MCF 10A (cell line): ENCODE measurements around the gene INPP5D. TPM values are rescaled to one million over a fixed set of nuclear protein-coding genes. Genes with fewer than 3 reads are reported as not detected.

Experiments
- BruUV-seq: library from RNA; stranded (reverse); fragments of 400-500 nt; replicated peaks from 2 replicates; lab custom pipeline; 2021; lab: Mats Ljungman, UMichigan
- CTCF ChIA-PET: fragments of 300-600 bp; sonication (Branson Sonifier 250); formaldehyde crosslinking; extraction: SDS; loops from one replicate; lab custom pipeline; 2021; ENCODE audit warnings: antibody characterized with exemption, inconsistent platforms; lab: Yijun Ruan, JAX
- POLR2A ChIA-PET: fragments of 300-600, 350-650 bp; sonication (Branson Sonifier 250); formaldehyde crosslinking; extraction: SDS; loops from one replicate; lab custom pipeline; 2020; ENCODE audit warnings: antibody characterized with exemption, inconsistent platforms; lab: Yijun Ruan, JAX
- DNase-seq: peaks from one replicate; pipeline ENCODE4 v3.0.0-alpha.2; 2018; ENCODE audit not compliant: unreplicated experiment
- H3K27ac Mint-ChIP-seq: one replicate; pipeline ENCODE4 v1.8.0; 2022; ENCODE audit warnings: mild to moderate bottlenecking, low read depth, mixed read lengths; ENCODE audit not compliant: unreplicated experiment
- H3K27me3 Mint-ChIP-seq: one replicate; pipeline ENCODE4 v1.8.0; 2022; ENCODE audit warnings: mixed read lengths; ENCODE audit not compliant: insufficient read depth, unreplicated experiment
- H3K36me3 Mint-ChIP-seq: one replicate; pipeline ENCODE4 v1.8.0; 2022; ENCODE audit warnings: mild to moderate bottlenecking, moderate library complexity, mixed read lengths; ENCODE audit not compliant: insufficient read depth, unreplicated experiment
- H3K4me1 Mint-ChIP-seq: one replicate; pipeline ENCODE4 v1.8.0; 2022; ENCODE audit warnings: mixed read lengths; ENCODE audit not compliant: insufficient read depth, unreplicated experiment
- H3K4me3 Mint-ChIP-seq: one replicate; pipeline ENCODE4 v1.8.0; 2022; ENCODE audit warnings: mild to moderate bottlenecking, moderate library complexity, mixed read lengths; ENCODE audit not compliant: unreplicated experiment
- H3K9me3 Mint-ChIP-seq: one replicate; pipeline ENCODE4 v1.8.0; 2022; ENCODE audit warnings: mixed read lengths; ENCODE audit not compliant: unreplicated experiment
- CTCF ChIP-seq: fragments of 200-600 bp; IDR thresholded peaks from one replicate; pipeline ENCODE4 v1.8.0; 2022; ENCODE audit warnings: antibody characterized with exemption, mild to moderate bottlenecking; ENCODE audit not compliant: unreplicated experiment
- intact Hi-C: fragments of 100-400 bp; cut with micrococcal nuclease; formaldehyde crosslinking; loops from 2 replicates; pipeline ENCODE4 v1.14.1; 2022
- total RNA-seq: library from RNA; stranded (reverse); gene quantifications from 2 replicates; pipeline ENCODE4 v1.2.3, GENCODE V29; 2022

The INPP5D gene
- total RNA-seq, 1 experiment from 2014 or later, result 64.9 TPM

DNA sequence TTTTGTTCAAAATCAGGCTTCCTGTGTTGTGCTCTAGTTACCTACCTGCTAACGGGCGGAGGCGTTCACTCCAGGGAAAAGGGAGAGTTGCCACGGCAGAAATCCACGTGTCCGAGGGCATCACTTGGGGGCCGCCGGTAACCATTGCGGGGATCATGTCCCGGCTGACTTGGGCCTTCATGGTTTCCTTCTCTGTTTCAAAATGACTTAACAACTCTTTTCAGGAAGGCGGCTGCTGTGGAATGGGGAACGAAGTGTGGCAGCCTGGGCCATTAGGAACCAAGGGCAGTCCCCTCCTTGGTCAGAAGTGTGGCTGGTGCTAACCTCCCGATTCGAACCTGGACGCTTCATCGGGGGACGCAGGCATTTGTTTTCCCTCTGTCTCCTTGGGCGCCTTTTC is 56.8 kb downstream of the INPP5D start:
- Mint-ChIP-seq H3K9me3 (no peaks in the 10 kb centered on the region), H3K4me3 (no peak overlapping the region), H3K27ac (no peak overlapping the region), H3K36me3 (no peaks in the 10 kb centered on the region), H3K27me3 (no peaks in the 10 kb centered on the region), H3K4me1 (no peaks in the 10 kb centered on the region)
- POLR2A ChIA-PET, result no interaction called here
- BruUV-seq, result no TSS peak
- DNase-seq, result no peak
- intact Hi-C loops, result no loop called here
- CTCF ChIA-PET, result interaction anchor here (0.7 kb wide), 1 partner anchor 1385 kb away, joined by 3 read pairs; no protein-coding TSS in a partner anchor
- TF ChIP-seq CTCF, result no peak

- H3K4me1 Mint-ChIP-seq, result no peaks in the 10 kb centered on the region
- CTCF ChIA-PET, result no interaction called here
- H3K27ac Mint-ChIP-seq, result no peak overlapping the region
- H3K27me3 Mint-ChIP-seq, result no peaks in the 10 kb centered on the region
- BruUV-seq, result no TSS peak
- no peaks in the 10 kb centered on the region for H3K36me3 Mint-ChIP-seq
- POLR2A ChIA-PET, result no interaction called here
- H3K4me3 Mint-ChIP-seq, result no peak overlapping the region
- DNase-seq, result no peak
- H3K9me3 Mint-ChIP-seq, result no peaks in the 10 kb centered on the region
- intact Hi-C loops, result no loop called here
- no peak for TF ChIP-seq CTCF
Observed at GRCh38 chr2:233117351-233117750, 57.2 kb downstream of the INPP5D start.

DNA sequence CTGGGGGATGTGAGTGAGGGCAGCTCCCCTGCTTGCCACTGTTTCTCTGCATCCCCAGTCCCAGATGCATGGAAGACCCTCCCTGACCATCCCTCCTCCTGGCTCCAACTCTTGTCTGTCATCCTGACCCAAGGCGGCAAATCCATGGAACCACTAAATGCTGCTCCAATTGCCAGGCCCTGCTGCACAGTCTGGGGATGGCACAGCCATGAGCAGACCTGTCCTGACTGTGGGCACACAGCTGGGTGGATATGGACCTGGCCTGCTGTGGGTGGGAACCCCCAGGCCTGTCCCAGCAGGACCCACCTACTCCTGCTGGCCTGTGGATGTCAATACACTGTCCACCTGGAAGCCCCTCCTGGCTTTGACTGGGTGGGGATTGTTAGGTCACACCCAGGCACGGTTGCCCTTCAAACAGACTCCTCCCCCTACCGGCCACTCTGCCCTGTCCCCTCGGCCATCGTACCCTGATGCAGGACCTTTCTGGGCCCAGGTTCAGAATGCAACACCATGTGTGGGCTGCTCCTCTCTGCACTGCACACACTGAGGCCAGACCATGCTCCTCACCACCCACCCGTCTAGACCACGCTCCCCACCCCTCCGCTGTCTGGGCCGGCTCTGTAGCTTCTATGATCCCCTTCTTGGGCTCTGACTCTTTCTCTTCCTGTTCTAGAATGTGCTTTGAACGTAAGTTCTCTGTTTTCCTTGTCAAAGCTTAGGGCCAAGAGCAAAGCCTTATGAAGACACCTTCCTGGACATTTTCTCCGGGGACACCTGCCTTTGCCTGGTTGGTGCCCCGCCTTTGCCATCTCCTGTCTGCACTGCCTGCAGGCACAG is 57.9 kb downstream of the INPP5D start:
- no TSS peak for BruUV-seq
- intact Hi-C loops, result no loop called here
- no peak for DNase-seq
- Mint-ChIP-seq H3K36me3 (no peaks in the 10 kb centered on the region), H3K4me3 (no peak overlapping the region), H3K9me3 (no peaks in the 10 kb centered on the region), H3K4me1 (no peaks in the 10 kb centered on the region), H3K27ac (no peak overlapping the region), H3K27me3 (no peaks in the 10 kb centered on the region)
- TF ChIP-seq CTCF, result no peak
- CTCF ChIA-PET, result interaction anchor here (0.7 kb wide), 1 partner anchor 286 kb away, joined by 3 read pairs; no protein-coding TSS in a partner anchor
- POLR2A ChIA-PET, result no interaction called here

DNA sequence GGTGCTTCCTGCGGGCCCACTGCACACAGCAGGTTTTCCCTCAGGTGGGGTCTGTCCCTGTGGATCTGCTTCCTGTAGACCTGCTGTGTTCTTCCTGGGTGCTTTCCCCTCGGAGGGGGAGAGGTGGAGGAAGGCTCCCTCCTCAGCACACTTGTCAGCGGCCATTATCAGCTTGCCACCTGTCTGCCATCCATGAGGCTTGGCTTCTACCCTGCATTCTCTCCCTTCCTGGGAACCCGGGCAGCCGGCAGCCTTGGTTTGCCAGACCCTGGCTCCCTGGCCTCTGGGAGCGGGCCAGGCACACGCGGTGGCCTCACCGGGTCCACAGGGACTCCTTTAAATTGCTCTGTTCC is 58.5 kb downstream of the INPP5D start:
- ChIA-PET POLR2A (no interaction called here), CTCF (interaction anchor here (0.7 kb wide), 1 partner anchor 287 kb away, joined by 3 read pairs; no protein-coding TSS in a partner anchor)
- TF ChIP-seq CTCF, result no peak
- H3K36me3 Mint-ChIP-seq, result no peaks in the 10 kb centered on the region
- DNase-seq, result no peak
- no peaks in the 10 kb centered on the region for H3K9me3 Mint-ChIP-seq
- H3K4me3 Mint-ChIP-seq, result no peak overlapping the region
- no peak overlapping the region for H3K27ac Mint-ChIP-seq
- H3K4me1 Mint-ChIP-seq, result no peaks in the 10 kb centered on the region
- no peaks in the 10 kb centered on the region for H3K27me3 Mint-ChIP-seq
- BruUV-seq, result no TSS peak
- intact Hi-C loops, result no loop called here
